HFF-Myc (cell line): ENCODE data around the gene C10orf95.

Source experiments
- DNase-seq: peaks from one replicate; pipeline ENCODE4 v3.0.0-alpha.2; 2011; ENCODE audit warnings: low read depth; ENCODE audit errors: extremely low read depth
- H3K4me3 ChIP-seq: replicated peaks from 2 replicates; pipeline ENCODE4 v1.5.1; 2011; ENCODE audit warnings: low read depth, mild to moderate bottlenecking, control low read depth, low read length
- TF ChIP-seq, protein P1 (sequence below): IDR thresholded peaks from 2 replicates; pipeline ENCODE4 v1.5.1; 2012; ENCODE audit warnings: mild to moderate bottlenecking, low read depth, low read length, control low read depth; ENCODE audit errors: missing control alignments

The C10orf95 gene

DNA sequence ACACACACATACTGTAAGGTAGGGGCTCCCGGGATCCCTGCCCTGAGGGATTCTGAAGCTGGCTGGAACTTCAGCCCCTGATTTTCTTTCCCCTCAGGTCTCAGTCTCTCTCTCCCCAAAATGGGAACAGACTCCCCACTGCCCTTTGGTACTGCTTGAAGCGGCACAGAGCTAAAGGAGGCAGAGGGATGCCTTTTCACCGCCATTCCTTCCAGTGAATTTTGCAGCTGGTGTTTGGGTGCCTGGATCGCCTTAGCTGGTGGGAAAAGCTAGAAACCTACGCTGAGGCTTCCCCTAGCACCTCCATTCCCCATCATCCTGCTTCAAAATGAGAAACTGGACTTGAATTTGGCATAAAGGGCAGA is 16.2 kb downstream of the C10orf95 start:
- no peak overlapping the region for H3K4me3 ChIP-seq
- DNase-seq = no peak
- TF ChIP-seq, protein P1, sequence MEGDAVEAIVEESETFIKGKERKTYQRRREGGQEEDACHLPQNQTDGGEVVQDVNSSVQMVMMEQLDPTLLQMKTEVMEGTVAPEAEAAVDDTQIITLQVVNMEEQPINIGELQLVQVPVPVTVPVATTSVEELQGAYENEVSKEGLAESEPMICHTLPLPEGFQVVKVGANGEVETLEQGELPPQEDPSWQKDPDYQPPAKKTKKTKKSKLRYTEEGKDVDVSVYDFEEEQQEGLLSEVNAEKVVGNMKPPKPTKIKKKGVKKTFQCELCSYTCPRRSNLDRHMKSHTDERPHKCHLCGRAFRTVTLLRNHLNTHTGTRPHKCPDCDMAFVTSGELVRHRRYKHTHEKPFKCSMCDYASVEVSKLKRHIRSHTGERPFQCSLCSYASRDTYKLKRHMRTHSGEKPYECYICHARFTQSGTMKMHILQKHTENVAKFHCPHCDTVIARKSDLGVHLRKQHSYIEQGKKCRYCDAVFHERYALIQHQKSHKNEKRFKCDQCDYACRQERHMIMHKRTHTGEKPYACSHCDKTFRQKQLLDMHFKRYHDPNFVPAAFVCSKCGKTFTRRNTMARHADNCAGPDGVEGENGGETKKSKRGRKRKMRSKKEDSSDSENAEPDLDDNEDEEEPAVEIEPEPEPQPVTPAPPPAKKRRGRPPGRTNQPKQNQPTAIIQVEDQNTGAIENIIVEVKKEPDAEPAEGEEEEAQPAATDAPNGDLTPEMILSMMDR = no peak

DNA sequence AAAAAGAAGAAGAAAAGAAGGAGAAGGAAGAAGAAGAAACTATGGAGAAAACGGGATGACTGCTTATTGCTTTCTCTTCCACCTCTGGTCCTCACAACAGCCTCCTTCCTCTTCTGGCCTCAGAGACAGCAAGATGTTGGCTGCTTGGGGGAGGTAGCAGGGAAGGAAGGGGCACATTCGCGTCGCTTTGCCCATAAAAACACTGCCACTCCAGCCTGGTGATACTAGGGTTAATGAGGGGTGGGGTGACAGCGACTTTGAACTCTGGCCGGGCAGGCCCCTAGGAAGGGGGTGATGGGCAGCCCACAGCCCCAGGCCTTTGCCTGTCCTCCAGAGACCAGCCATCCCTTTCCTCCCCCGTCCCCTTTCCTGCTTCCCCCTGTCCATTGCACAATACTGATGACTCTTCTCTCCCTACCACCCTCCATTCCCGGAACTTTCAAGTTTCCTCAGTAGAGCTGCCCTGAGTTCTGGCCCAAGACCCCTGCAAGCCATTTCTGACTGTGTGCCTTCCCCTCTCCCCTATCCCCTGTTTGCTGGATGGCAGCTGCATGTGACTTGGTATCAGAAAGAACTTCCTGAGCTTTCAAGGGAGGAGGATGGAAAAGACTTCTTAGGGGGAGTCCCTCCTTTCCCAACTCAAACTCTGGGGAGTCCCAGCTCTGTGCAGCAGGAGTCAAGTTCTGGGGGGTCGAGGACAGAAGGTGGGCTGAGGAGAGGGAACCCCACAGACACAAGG is 16.8 kb downstream of the C10orf95 start:
- H3K4me3 ChIP-seq = no peak overlapping the region
- TF ChIP-seq, protein P1 = no peak
- DNase-seq = no peak

GRCh38 chr10:102433619-102434046 is 17.7 kb downstream of the C10orf95 start:
- DNase-seq = no peak
- TF ChIP-seq, protein P1 = no peak
- H3K4me3 ChIP-seq = no peak overlapping the region

DNA sequence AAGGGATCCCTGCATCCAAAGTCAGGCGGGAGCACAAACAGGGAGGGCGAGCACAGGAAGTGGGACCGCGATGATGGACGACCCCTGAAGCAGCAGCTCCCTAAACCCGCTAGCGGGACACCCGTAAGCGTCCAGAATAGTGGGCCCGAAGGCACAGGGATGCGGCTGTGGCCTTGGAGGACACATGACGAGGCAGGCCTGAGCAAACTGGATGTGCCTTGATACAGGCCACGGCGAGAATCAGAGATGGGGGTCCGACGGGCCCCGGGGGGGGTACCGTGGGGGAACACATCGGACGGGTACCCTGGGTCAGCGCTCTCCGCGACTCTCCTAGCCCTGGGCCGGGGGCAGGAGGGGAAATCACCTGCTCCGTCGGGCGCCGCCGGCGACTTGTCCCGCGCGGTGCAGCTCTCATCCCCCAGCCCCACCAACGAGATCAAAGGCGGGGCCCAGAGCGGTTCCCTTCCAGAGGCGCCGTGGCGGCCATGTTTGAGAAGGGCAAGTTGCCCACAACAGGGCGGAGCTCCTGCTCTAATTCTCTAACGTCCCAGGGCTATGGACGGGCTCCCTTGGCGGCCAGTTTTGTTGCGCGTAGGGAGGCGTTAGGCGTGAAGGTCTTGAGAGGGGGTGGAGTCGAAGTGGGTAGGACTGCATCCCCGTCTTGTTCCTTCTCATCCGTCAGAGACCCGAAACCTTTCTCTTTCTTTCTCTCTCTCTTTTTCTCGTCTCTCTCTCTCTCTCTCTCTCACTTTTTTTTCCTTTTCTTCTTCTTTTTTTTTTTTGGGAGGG is 19.0 kb downstream of the C10orf95 start, which contains the start of gene CUEDC2:
CUEDC2 (minus strand) TSS at position 413 of the 789 bp plus-strand sequence. CDS start 7,386 bp downstream, outside the sequence.
- TF ChIP-seq, protein P1 = no peak
- peak; percentile 87 for DNase-seq
- H3K4me3 ChIP-seq = peak within 1 kb of the TSS; percentile 66

DNA sequence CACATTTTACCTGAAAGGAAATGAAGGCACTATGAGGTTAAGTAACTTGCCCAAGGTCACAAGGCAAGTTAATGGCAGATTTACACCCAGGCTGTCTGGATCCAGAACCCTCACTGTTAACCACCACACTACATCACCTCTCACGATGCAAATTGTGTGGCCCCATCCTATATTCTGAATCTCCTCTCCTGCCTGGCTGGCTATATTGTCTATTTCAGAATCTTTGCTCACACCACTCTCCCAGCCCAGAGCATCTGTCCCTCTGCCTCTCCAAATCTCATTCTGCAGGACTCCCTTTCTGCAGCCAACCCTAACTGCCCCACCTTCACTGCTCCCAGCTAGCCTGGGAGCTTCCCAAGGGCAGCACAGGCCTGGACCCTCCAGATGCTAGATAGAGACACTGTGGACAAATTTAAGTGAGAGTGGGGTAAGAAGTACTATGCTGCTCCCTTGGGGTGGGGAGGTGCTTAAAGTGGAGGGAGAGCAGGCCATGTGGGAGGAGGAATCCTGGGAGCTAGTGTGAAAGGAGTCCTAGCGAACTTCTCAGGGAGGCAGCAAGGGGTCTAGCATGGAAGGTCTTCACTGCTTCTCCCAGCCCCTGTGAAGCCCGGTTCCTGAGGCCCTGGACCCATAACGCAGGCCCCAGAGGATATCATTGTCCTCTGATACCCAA is 19.8 kb downstream of the C10orf95 start:
- no peak for DNase-seq
- H3K4me3 ChIP-seq = peak overlapping the region; percentile 66
- TF ChIP-seq, protein P1 = no peak

DNA sequence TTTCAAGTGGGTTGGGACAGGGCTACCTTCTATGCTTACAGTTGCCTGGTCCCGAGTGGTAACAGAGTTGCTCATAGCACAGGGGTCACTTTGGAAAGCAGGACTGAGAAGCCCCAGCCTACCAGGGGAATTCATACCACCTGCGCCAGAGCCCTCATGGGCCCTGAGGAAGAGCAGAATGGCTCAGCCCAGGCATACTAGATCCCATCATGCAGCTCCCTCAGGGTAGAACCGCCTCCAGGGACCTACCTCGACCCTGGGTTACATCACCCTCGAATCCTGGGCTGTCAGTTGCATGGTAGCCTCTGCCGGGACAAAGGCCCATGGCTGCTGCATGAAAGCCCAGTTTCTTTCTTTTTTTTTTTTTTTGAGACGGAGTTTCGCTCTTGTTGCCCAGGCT is 21.9 kb downstream of the C10orf95 start:
- no peak overlapping the region for H3K4me3 ChIP-seq
- no peak for DNase-seq
- TF ChIP-seq, protein P1 = no peak
